ENCODE measurements around the gene SPIRE1. TPM values are rescaled to one million over a fixed set of nuclear protein-coding genes. Genes with fewer than 3 reads are reported as not detected.

The SPIRE1 gene
- polyA plus RNA-seq, 1 donor from 2014 or later, result 22.2 TPM

GRCh38 chr18:12604445-12605007 is 53.4 kb downstream of the SPIRE1 start:
- Histone ChIP-seq H3F3A (ENCODE audit: insufficient read depth, low read length, poor library complexity, severe bottlenecking) (no peaks in the 10 kb centered on the region), H3K36me3 (ENCODE audit: insufficient read depth, low read length) (no peaks in the 10 kb centered on the region), H3K27me3 (ENCODE audit: insufficient read depth, low read depth, low read length) (no peaks in the 10 kb centered on the region), H4K20me1 (ENCODE audit: insufficient read depth) (no peaks in the 10 kb centered on the region), H3K9ac (ENCODE audit: low read length) (no peak overlapping the region), H3K9me2 (ENCODE audit: insufficient read depth, low read length) (no peaks in the 10 kb centered on the region), H3K9me3 (ENCODE audit: low read length) (no peaks in the 10 kb centered on the region), H2AFZ (ENCODE audit: low read depth, low read length) (no peak overlapping the region), H3K4me3 (ENCODE audit: low read length) (no peak overlapping the region), H3K4me2 (ENCODE audit: low read length) (no peak overlapping the region), H3K79me2 (replicated peaks; ENCODE audit: insufficient read depth, low read length) (no peaks in the 10 kb centered on the region), H3K27ac (ENCODE audit: low read length) (no peak overlapping the region)
- TF ChIP-seq EP300 (conservative IDR thresholded peaks at IDR 0.05; ENCODE audit: poor library complexity, severe bottlenecking) (no peak), EZH2 (IDR thresholded peaks at IDR 0.05; ENCODE audit: borderline replicate concordance, insufficient read depth, low read length, poor library complexity, severe bottlenecking) (no peak), REST (IDR thresholded peaks at IDR 0.05; ENCODE audit: borderline replicate concordance) (no peak), POLR2AphosphoS5 (IDR thresholded peaks at IDR 0.05) (no peak), RAD21 (conservative IDR thresholded peaks at IDR 0.05) (no peak), SMC3 (conservative IDR thresholded peaks at IDR 0.05; ENCODE audit: poor library complexity) (no peak), MXI1 (conservative IDR thresholded peaks at IDR 0.05; ENCODE audit: poor library complexity, severe bottlenecking) (no peak), TAF1 (IDR thresholded peaks at IDR 0.05; ENCODE audit: low read depth) (no peak), CTCF (IDR thresholded peaks at IDR 0.05; ENCODE audit: poor library complexity, severe bottlenecking) (no peak)

- Histone ChIP-seq H3F3A (ENCODE audit: insufficient read depth, low read length, poor library complexity, severe bottlenecking) (no peaks in the 10 kb centered on the region), H3K27me3 (ENCODE audit: insufficient read depth, low read depth, low read length) (no peaks in the 10 kb centered on the region), H3K9me3 (ENCODE audit: low read length) (no peaks in the 10 kb centered on the region), H3K4me2 (ENCODE audit: low read length) (no peak overlapping the region), H3K79me2 (replicated peaks; ENCODE audit: insufficient read depth, low read length) (peaks cover 3% of the 10 kb centered on the region), H4K20me1 (ENCODE audit: insufficient read depth) (no peaks in the 10 kb centered on the region), H2AFZ (ENCODE audit: low read depth, low read length) (no peak overlapping the region), H3K9me2 (ENCODE audit: insufficient read depth, low read length) (no peaks in the 10 kb centered on the region), H3K4me3 (ENCODE audit: low read length) (no peak overlapping the region), H3K36me3 (ENCODE audit: insufficient read depth, low read length) (no peaks in the 10 kb centered on the region), H3K9ac (ENCODE audit: low read length) (no peak overlapping the region), H3K27ac (ENCODE audit: low read length) (no peak overlapping the region)
- no peak for TF ChIP-seq RAD21 (conservative IDR thresholded peaks at IDR 0.05)
- TF ChIP-seq TAF1 (IDR thresholded peaks at IDR 0.05; ENCODE audit: low read depth), result no peak
- TF ChIP-seq MXI1 (conservative IDR thresholded peaks at IDR 0.05; ENCODE audit: poor library complexity, severe bottlenecking), result no peak
- no peak for TF ChIP-seq CTCF (IDR thresholded peaks at IDR 0.05; ENCODE audit: poor library complexity, severe bottlenecking)
- TF ChIP-seq SMC3 (conservative IDR thresholded peaks at IDR 0.05; ENCODE audit: poor library complexity), result no peak
Measured at GRCh38 chr18:12599966-12600365, 57.9 kb downstream of the SPIRE1 start.

Measured in neural cell (in vitro differentiated cells).